ENCODE measurements around the gene HTRA1. TPM values are rescaled to one million over a fixed set of nuclear protein-coding genes. Genes with fewer than 3 reads are reported as not detected.

HTRA1 gene
- polyA plus RNA-seq, 3 donors, result 0.84 to 4.7 (median 2.2) TPM

GRCh38 chr10:122475591-122476332 is 14.4 kb downstream of the HTRA1 start:
- H3K27me3 ChIP-seq (ENCODE audit: control insufficient read depth in 2 of 2, insufficient read depth in 2 of 2, low read length in 2 of 2), result peaks cover 3 to 26% of the 10 kb centered on the region in 2 donors
- no peak for DNase-seq
- Mint-ChIP-seq H3K9me3 (peaks cover 0 to 2% (median 0%) of the 10 kb centered on the region in 7 donors), H3K36me3 (peaks cover 0 to 8% of the 10 kb centered on the region in 2 donors), H3K4me3 (peak overlapping the region in 1 of 2 donors; percentile 15), H3K4me1 (peaks cover 31% of the 10 kb centered on the region), H3K27me3 (ENCODE audit: low read depth in 3 of 3) (peaks cover 42 to 57% (median 42%) of the 10 kb centered on the region in 3 donors), H3K27ac (no peak overlapping the region)
- no peak for TF ChIP-seq CTCF (IDR thresholded peaks at IDR 0.05)
- H3K9ac ChIP-seq (ENCODE audit: insufficient read depth, low read length, poor library complexity, severe bottlenecking), result no peak overlapping the region
- no peak overlapping the region for H3K4me3 ChIP-seq (replicated peaks in 1 of 3; ENCODE audit: low read depth in 2 of 3, low read length in 3 of 3)
- no peaks in the 10 kb centered on the region for H4K20me1 ChIP-seq (ENCODE audit: insufficient read depth, low read length)
- no peak overlapping the region for H2AFZ ChIP-seq (ENCODE audit: insufficient read depth, low read depth, low read length, poor library complexity, severe bottlenecking)
- no peaks in the 10 kb centered on the region for H3K9me3 ChIP-seq (replicated peaks in 1 of 2; ENCODE audit: control insufficient read depth in 1 of 2, insufficient read depth in 1 of 2, low read length in 2 of 2)
- no peak overlapping the region for H3K4me2 ChIP-seq (replicated peaks; ENCODE audit: extremely low read depth, low read length, poor library complexity, severe bottlenecking)
- no peaks in the 10 kb centered on the region for H3K79me2 ChIP-seq (ENCODE audit: insufficient read depth, low read length)
- H3K4me1 ChIP-seq (ENCODE audit: control insufficient read depth in 1 of 2, insufficient read depth in 2 of 2, low read length in 2 of 2), result peaks cover 8 to 14% of the 10 kb centered on the region in 2 donors
- WGBS (ENCODE audit: insufficient coverage), result 85% methylated on average over 15 of the region's 16 CpGs
- H3K27ac ChIP-seq (ENCODE audit: low read depth in 1 of 2, low read length in 2 of 2), result no peak overlapping the region
- no peaks in the 10 kb centered on the region for H3K36me3 ChIP-seq (replicated peaks in 1 of 2; ENCODE audit: control insufficient read depth in 1 of 2, insufficient read depth in 2 of 2, low read length in 2 of 2)
- intact Hi-C loops (cut with micrococcal nuclease), result no loop called here

DNA sequence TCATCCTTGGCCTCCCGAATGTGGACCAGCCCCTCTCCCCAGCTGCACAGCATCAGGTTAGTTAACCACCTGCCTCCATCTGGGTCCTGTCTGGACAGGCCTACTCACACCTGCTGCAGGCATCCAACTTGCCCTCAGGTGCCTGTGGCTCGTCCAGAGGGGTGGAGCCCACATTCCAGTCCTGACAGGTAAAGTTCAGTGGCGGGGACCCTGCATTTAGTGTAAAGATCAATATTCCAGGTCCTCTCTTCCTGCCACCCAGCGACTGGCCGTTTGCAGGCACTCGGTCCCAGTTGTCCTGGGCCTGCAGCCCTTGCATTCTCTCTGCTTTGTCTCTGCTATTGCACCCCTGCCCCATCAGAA is 15.0 kb downstream of the HTRA1 start:
- Histone ChIP-seq H3K27me3 (ENCODE audit: control insufficient read depth in 2 of 2, insufficient read depth in 2 of 2, low read length in 2 of 2) (peaks cover 1 to 26% of the 10 kb centered on the region in 2 donors), H3K36me3 (replicated peaks in 1 of 2; ENCODE audit: control insufficient read depth in 1 of 2, insufficient read depth in 2 of 2, low read length in 2 of 2) (no peaks in the 10 kb centered on the region), H3K79me2 (ENCODE audit: insufficient read depth, low read length) (no peaks in the 10 kb centered on the region), H3K4me2 (replicated peaks; ENCODE audit: extremely low read depth, low read length, poor library complexity, severe bottlenecking) (no peak overlapping the region), H2AFZ (ENCODE audit: insufficient read depth, low read depth, low read length, poor library complexity, severe bottlenecking) (no peak overlapping the region), H3K27ac (ENCODE audit: low read depth in 1 of 2, low read length in 2 of 2) (no peak overlapping the region), H3K4me1 (ENCODE audit: control insufficient read depth in 1 of 2, insufficient read depth in 2 of 2, low read length in 2 of 2) (peaks cover 8 to 14% of the 10 kb centered on the region in 2 donors), H3K4me3 (replicated peaks in 1 of 3; ENCODE audit: low read depth in 2 of 3, low read length in 3 of 3) (no peak overlapping the region), H4K20me1 (ENCODE audit: insufficient read depth, low read length) (no peaks in the 10 kb centered on the region), H3K9me3 (replicated peaks in 1 of 2; ENCODE audit: control insufficient read depth in 1 of 2, insufficient read depth in 1 of 2, low read length in 2 of 2) (peaks cover 0 to 2% of the 10 kb centered on the region in 2 donors), H3K9ac (ENCODE audit: insufficient read depth, low read length, poor library complexity, severe bottlenecking) (no peak overlapping the region)
- 88% methylated on average over 4 of the region's 6 CpGs for WGBS (ENCODE audit: insufficient coverage)
- TF ChIP-seq CTCF (IDR thresholded peaks at IDR 0.05), result no peak
- Mint-ChIP-seq H3K4me3 (peak overlapping the region in 1 of 2 donors; percentile 4), H3K36me3 (peaks cover 0 to 5% of the 10 kb centered on the region in 2 donors), H3K27me3 (ENCODE audit: low read depth in 3 of 3) (peaks cover 37 to 53% (median 38%) of the 10 kb centered on the region in 3 donors), H3K9me3 (peaks cover 0 to 4% (median 0%) of the 10 kb centered on the region in 7 donors), H3K4me1 (peaks cover 27% of the 10 kb centered on the region), H3K27ac (no peak overlapping the region)
- no peak for DNase-seq
- intact Hi-C loops (cut with micrococcal nuclease), result no loop called here
